K562 (cell line): ENCODE data around the gene TBC1D25. TPM values are rescaled to one million over a fixed set of nuclear protein-coding genes. Genes with fewer than 3 reads are reported as not detected.

Source experiments
- ATAC-seq: fragments of 200-7000 bp; cut with Tn5 transposase; 3 replicates; pipeline ENCODE4 v1.9.1; 2020; ENCODE audit warnings: moderate library complexity
- BruUV-seq: library from RNA; stranded (reverse); fragments of 400-500 nt; replicated peaks from 2 replicates; lab custom pipeline; 2021; lab: Mats Ljungman, UMichigan
- CTCF ChIA-PET: fragments of 300-600 bp; formaldehyde crosslinking; extraction: SDS; loops from one replicate; lab custom pipeline; 2021; ENCODE audit warnings: low intra/inter-chr PET ratio; lab: Yijun Ruan, JAX
- POLR2A ChIA-PET: fragments of 300-600, 350-650 bp; sonication (Branson Sonifier 250); formaldehyde crosslinking; extraction: SDS; loops from one replicate; lab custom pipeline; 2021; ENCODE audit warnings: antibody characterized with exemption, inconsistent platforms; lab: Yijun Ruan, JAX
- DNase-seq, 4 experiments: peaks; one replicate each; pipeline versions ENCODE4 v3.0.0 to v3.0.0-alpha.2; 2011 to 2018; ENCODE audit warnings: low spot score in 3 of 4, mixed read lengths in 3 of 4; ENCODE audit errors: extremely low read depth in 1 of 4
- FAIRE-seq: peaks from 2 replicates; lab custom pipeline; 2011; peaks lifted over from hg19 to GRCh38; lab: Jason Lieb, UNC
- H2AFZ ChIP-seq: 2 replicates; pipeline ENCODE4 v1.6.0; 2011; ENCODE audit warnings: low read depth, low read length, control low read depth, inconsistent platforms
- H3K27ac ChIP-seq: fragments of 200-600 bp; 3 replicates; pipeline ENCODE4 v1.8.0; 2011; ENCODE audit warnings: low read depth, mild to moderate bottlenecking, control low read depth, inconsistent platforms, low read length, moderate library complexity, mixed read lengths; ENCODE audit errors: extremely low read depth
- H3K27me3 ChIP-seq, 2 experiments: fragments of 300-600 bp in 1 of 2; 2 replicates in 1 of 2; 3 replicates in 1 of 2; pipeline versions ENCODE4 v1.6.0 to v1.8.0; 2011; ENCODE audit warnings: inconsistent platforms in 2 of 2, low read length in 2 of 2, mild to moderate bottlenecking in 1 of 2, mixed read lengths in 1 of 2, moderate library complexity in 1 of 2; ENCODE audit not compliant: control insufficient read depth in 2 of 2, insufficient read depth in 2 of 2
- H3K36me3 ChIP-seq: fragments of 300-600 bp; 3 replicates; pipeline ENCODE4 v1.8.0; 2011; ENCODE audit warnings: mild to moderate bottlenecking, low read length, inconsistent platforms; ENCODE audit not compliant: control insufficient read depth, insufficient read depth
- H3K4me1 ChIP-seq, 2 experiments: fragments of 200-600 bp in 1 of 2; replicated peaks in 1 of 2; 2 replicates in 1 of 2; 3 replicates in 1 of 2; pipeline versions ENCODE4 v1.5.1 to v1.8.0; 2011; ENCODE audit warnings: inconsistent platforms in 2 of 2, low read length in 2 of 2, mild to moderate bottlenecking in 1 of 2, mixed read lengths in 1 of 2, moderate library complexity in 1 of 2; ENCODE audit not compliant: control insufficient read depth in 2 of 2, insufficient read depth in 2 of 2
- H3K4me2 ChIP-seq: 2 replicates; pipeline ENCODE4 v1.6.1; 2011; ENCODE audit warnings: low read length, control low read depth, inconsistent platforms, mixed read lengths; ENCODE audit not compliant: insufficient read depth
- H3K4me3 ChIP-seq: fragments of 200-600 bp; sonication (generic), shearing (Covaris generic); 2 replicates; pipeline ENCODE4 v1.5.1; 2016; ENCODE audit warnings: control low read depth, inconsistent platforms
- H3K79me2 ChIP-seq: fragments of 200-600 bp; 3 replicates; pipeline ENCODE4 v1.8.0; 2011; ENCODE audit warnings: low read length, inconsistent platforms; ENCODE audit not compliant: control insufficient read depth, insufficient read depth
- H3K9ac ChIP-seq, 2 experiments: 2 replicates each; pipeline versions ENCODE4 v1.6.0 to v1.6.1; 2011; ENCODE audit warnings: low read depth in 2 of 2, low read length in 2 of 2, control low read depth in 1 of 2, inconsistent platforms in 1 of 2, mild to moderate bottlenecking in 1 of 2, mixed read lengths in 1 of 2; ENCODE audit not compliant: insufficient read depth in 1 of 2
- H3K9me1 ChIP-seq: one replicate; pipeline ENCODE4 v1.6.0; 2011; ENCODE audit warnings: inconsistent platforms, mild to moderate bottlenecking, low read length, moderate library complexity; ENCODE audit not compliant: control insufficient read depth, insufficient read depth
- H3K9me3 ChIP-seq: replicated peaks from 2 replicates; pipeline ENCODE4 v1.5.1; 2011; ENCODE audit warnings: low read depth, low read length, inconsistent platforms; ENCODE audit not compliant: control insufficient read depth, insufficient read depth
- H4K20me1 ChIP-seq: replicated peaks from 2 replicates; pipeline ENCODE4 v1.6.1; 2011; ENCODE audit warnings: low read length, inconsistent platforms, mixed read lengths; ENCODE audit not compliant: control insufficient read depth, insufficient read depth
- DPF2 ChIP-seq: fragments of 450-650 bp; IDR thresholded peaks from 2 replicates; pipeline ENCODE4 v1.6.1; 2016
- FOXM1 ChIP-seq, 2 experiments: fragments of 450-650 bp in 1 of 2; sonication (generic) in 1 of 2; formaldehyde crosslinking in 1 of 2; IDR thresholded peaks; 2 replicates each; pipeline versions ENCODE4 v1.6.1 to v1.9.0; 2017 to 2022; ENCODE audit warnings: low read depth in 2 of 2, mild to moderate bottlenecking in 2 of 2, missing genetic modification reagents in 1 of 2, moderate library complexity in 1 of 2
- KAT7 ChIP-seq: sonication (generic); formaldehyde crosslinking; IDR thresholded peaks from 2 replicates; pipeline ENCODE4 v1.8.0; 2022; ENCODE audit warnings: missing genetic modification reagents, mild to moderate bottlenecking, borderline replicate concordance
- NCOA6 ChIP-seq: fragments of 450-650 bp; IDR thresholded peaks from 2 replicates; pipeline ENCODE4 v1.6.1; 2017; ENCODE audit warnings: mild to moderate bottlenecking
- PCBP1 ChIP-seq: fragments of 200-400 bp; formaldehyde crosslinking; IDR thresholded peaks from 2 replicates; pipeline ENCODE4 v1.6.1; 2018; ENCODE audit warnings: mild to moderate bottlenecking, low read depth, low read length; ENCODE audit not compliant: poor library complexity, severe bottlenecking
- SIN3A ChIP-seq, 2 experiments: fragments of 150-350 bp in 1 of 2; IDR thresholded peaks; 2 replicates each; pipeline ENCODE4 v1.6.1; 2011 to 2016; ENCODE audit warnings: borderline replicate concordance in 2 of 2, low read depth in 2 of 2, low read length in 2 of 2, mild to moderate bottlenecking in 2 of 2, moderate library complexity in 2 of 2; ENCODE audit not compliant: control insufficient read depth in 1 of 2
- SMARCA4 ChIP-seq: fragments of 450-650 bp; IDR thresholded peaks from 2 replicates; pipeline ENCODE4 v1.6.1; 2016
- TAF7 ChIP-seq: fragments of 450-650 bp; IDR thresholded peaks from 2 replicates; pipeline ENCODE4 v1.6.1; 2016; ENCODE audit warnings: missing genetic modification characterization, missing compliant biosample characterization
- TAL1 ChIP-seq: fragments of 450-650 bp; IDR thresholded peaks from 2 replicates; pipeline ENCODE4 v1.6.1; 2016; ENCODE audit warnings: mild to moderate bottlenecking
- XRCC5 ChIP-seq: fragments of 200-400 bp; formaldehyde crosslinking; IDR thresholded peaks from 2 replicates; pipeline ENCODE4 v1.6.1; 2017; ENCODE audit warnings: low read depth, mild to moderate bottlenecking, low read length
- ZFX ChIP-seq: sonication (generic); formaldehyde crosslinking; IDR thresholded peaks from 2 replicates; pipeline ENCODE4 v1.8.0; 2022; ENCODE audit warnings: mild to moderate bottlenecking, missing genetic modification reagents, moderate library complexity
- ZNF41 ChIP-seq: fragments of 250-450 bp; sonication (Bioruptor Pico); conservative IDR thresholded peaks from 2 replicates; pipeline ENCODE4 v1.4.0; 2020; ENCODE audit warnings: mild to moderate bottlenecking
- ZNF668 ChIP-seq: fragments of 250-450 bp; sonication (Bioruptor Pico); IDR thresholded peaks from 2 replicates; pipeline ENCODE4 v1.8.0; 2022; ENCODE audit warnings: mild to moderate bottlenecking, inconsistent platforms
- WGBS: fragments of 100-300 bp; shearing (Covaris generic); methylation state at CpG from one replicate; pipeline ENCODE4 v1.1.6; 2016; ENCODE audit warnings: low coverage, mixed read lengths; ENCODE audit not compliant: insufficient coverage; ENCODE audit errors: missing lambda C conversion rate; 5-methylcytosine and 5-hydroxymethylcytosine counted together
- in situ Hi-C: fragments of 300-500 bp; cut with MboI; formaldehyde crosslinking; loops from 4 replicates; pipeline ENCODE4 v1.15.0; 2018; ENCODE audit warnings: inconsistent platforms, mixed read lengths
- intact Hi-C: fragments of 100-400 bp; cut with micrococcal nuclease; formaldehyde crosslinking; loops from 2 replicates; pipeline ENCODE4 v1.14.2; 2022
- polyA plus RNA-seq, 8 experiments: library from polyadenylated mRNA; depleted of rRNA in 4 of 8; stranded (reverse) in 5 of 8; unstranded in 3 of 8; fragments of >200 nt; fragmentation: Nextera tagmentation in 2 of 8; fragmentation: Illumina TruSeq in 1 of 8; extraction: Ambion mirVana in 2 of 8; extraction: Trizol in 1 of 8; gene quantifications; 2 replicates each; pipeline versions ENCODE4 v1.2.1 to v1.2.3, GENCODE V29; 2011 to 2014; ENCODE audit warnings: inconsistent platforms in 1 of 8, missing spikeins in 1 of 8
- total RNA-seq, 7 experiments: library from RNA; depleted of rRNA in 6 of 7; stranded (reverse); fragments of >200 nt in 6 of 7; fragmentation: Illumina TruSeq in 2 of 7; extraction: Trizol in 2 of 7; gene quantifications; 2 replicates each; pipeline versions ENCODE4 v1.2.1 to v1.2.3, GENCODE V29; 2011 to 2021; ENCODE audit warnings: low replicate concordance in 1 of 7

Gene TBC1D25
- total and polyA plus RNA-seq, 9 of the 15 experiments (the other 6 are each of a cell fraction or from before 2014, with no cell fraction given): 0.62 to 10.6 (median 3.9) TPM

GRCh38 chrX:48560681-48561080 is 21.2 kb downstream of the TBC1D25 start:
- ChIA-PET CTCF (no interaction called here), POLR2A (no interaction called here)
- Histone ChIP-seq H2AFZ (no peak overlapping the region), H3K27me3 (no peaks in the 10 kb centered on the region), H3K4me1 (no peaks in the 10 kb centered on the region; a peak in 1 of 5 replicates), H3K4me2 (no peak overlapping the region), H3K9me1 (no peaks in the 10 kb centered on the region), H3K27ac (no peak overlapping the region), H3K4me3 (no peak overlapping the region), H3K9ac (no peak overlapping the region; a peak in 1 of 4 replicates), H3K9me3 (no peaks in the 10 kb centered on the region), H3K36me3 (peaks cover 37% of the 10 kb centered on the region; the same call in 2 of the 3 replicates), H4K20me1 (no peaks in the 10 kb centered on the region; the same call in 1 of the 2 replicates), H3K79me2 (no peaks in the 10 kb centered on the region)
- no peak for DNase-seq
- TF ChIP-seq XRCC5: no peak
- no peak for TF ChIP-seq SIN3A (IDR thresholded peaks at IDR 0.05; ENCODE audit: borderline replicate concordance in 2 of 2, control insufficient read depth in 1 of 2, low read depth in 2 of 2, low read length in 2 of 2)
- TF ChIP-seq PCBP1: no peak
- TF ChIP-seq DPF2: no peak
- no peak for TF ChIP-seq TAL1
- no peak for TF ChIP-seq ZNF668 (CRISPR knock-in tag)
- TF ChIP-seq TAF7 (tag): no peak
- no peak for TF ChIP-seq KAT7 (CRISPR knock-in tag)
- no peak for TF ChIP-seq FOXM1 (IDR thresholded peaks at IDR 0.05; ENCODE audit: low read depth)
- no peak for TF ChIP-seq FOXM1 (CRISPR knock-in tag; IDR thresholded peaks at IDR 0.05; ENCODE audit: low read depth)
- no peak for TF ChIP-seq ZNF41
- no peak for TF ChIP-seq NCOA6
- TF ChIP-seq ZFX (CRISPR knock-in tag): no peak
- TF ChIP-seq SMARCA4: no peak
- FAIRE-seq: no peak
- BruUV-seq: no TSS peak
- in situ Hi-C loops (no loop called here), intact Hi-C loops (no loop called here)
- WGBS: 99% methylated on average over 7 of the region's 12 CpGs
- no peak for ATAC-seq
